KOPT-K1 (cell line): ENCODE measurements around the gene CD300LF.

Experiments
- H3K27ac ChIP-seq: fragments of 200-600 bp; sonication (generic); 2 replicates; pipeline ENCODE4 v1.5.1; 2016; ENCODE audit warnings: antibody characterized with exemption, mild to moderate bottlenecking, low read depth, low read length; ENCODE audit not compliant: poor library complexity, severe bottlenecking
- H3K36me3 ChIP-seq: fragments of 200-600 bp; sonication (generic); 2 replicates; pipeline ENCODE4 v1.5.1; 2017; ENCODE audit warnings: antibody characterized with exemption, mild to moderate bottlenecking, low read length, moderate library complexity; ENCODE audit not compliant: insufficient read depth
- H3K9me3 ChIP-seq: fragments of 200-600 bp; sonication (generic); 2 replicates; pipeline ENCODE4 v1.5.1; 2017; ENCODE audit warnings: antibody characterized with exemption, low read length, mild to moderate bottlenecking; ENCODE audit not compliant: insufficient read depth, poor library complexity, severe bottlenecking

Gene CD300LF

DNA sequence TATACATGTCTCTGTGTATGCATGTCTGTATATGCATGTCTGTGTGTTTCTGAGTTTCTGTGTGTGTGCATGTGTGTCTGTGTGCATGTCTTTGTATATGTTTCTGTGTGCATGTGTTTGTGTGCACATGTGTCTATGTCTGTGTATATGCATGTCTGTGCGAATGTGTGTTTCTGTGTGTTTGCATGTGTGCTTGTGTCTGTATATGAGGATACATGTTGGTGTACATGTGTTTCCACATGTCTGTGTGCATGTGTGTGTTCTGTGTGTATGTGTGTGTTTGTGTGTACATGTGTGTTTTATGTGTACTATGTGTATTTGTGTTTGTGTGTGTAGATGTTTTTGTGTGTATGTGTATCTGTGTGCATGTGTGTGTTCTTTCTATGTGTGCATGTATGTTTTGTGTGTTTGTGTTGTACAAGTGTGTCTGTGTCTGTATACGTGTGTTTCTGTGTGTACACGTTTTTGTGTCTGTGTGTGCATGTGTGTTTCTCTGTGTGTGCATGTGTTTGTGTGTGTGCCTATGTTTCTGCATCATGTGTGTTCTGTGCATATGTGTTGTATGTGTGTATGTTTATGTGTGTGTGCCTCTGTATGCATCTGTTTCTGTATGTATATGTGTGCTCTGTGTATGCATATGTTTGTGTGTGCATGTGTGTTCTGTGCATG, 15.4 kb upstream of the CD300LF start:
- Histone ChIP-seq H3K36me3 (no peaks in the 10 kb centered on the region), H3K9me3 (no peaks in the 10 kb centered on the region), H3K27ac (no peak overlapping the region)

DNA sequence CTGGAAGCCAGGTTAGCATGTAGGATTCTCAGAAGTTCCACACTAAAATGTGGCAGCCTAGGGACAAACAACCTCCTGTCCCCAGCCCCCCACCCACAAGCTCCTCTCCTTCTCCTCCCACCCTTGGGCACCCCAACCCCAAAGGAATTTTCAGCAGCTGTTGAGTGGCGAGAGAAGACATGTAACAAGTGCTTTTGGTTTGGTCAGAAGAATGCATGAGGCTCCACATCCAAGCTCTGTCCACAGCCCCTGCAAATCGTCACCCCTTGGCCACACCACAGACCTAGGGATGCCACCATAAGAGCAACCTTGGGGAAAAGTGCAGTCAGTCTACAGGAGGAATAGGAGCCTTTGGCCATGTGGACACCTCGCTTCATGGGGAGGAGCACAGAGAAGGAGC, 12.4 kb upstream of the CD300LF start:
- H3K36me3 ChIP-seq = no peaks in the 10 kb centered on the region
- H3K9me3 ChIP-seq = no peaks in the 10 kb centered on the region
- H3K27ac ChIP-seq = no peak overlapping the region

DNA sequence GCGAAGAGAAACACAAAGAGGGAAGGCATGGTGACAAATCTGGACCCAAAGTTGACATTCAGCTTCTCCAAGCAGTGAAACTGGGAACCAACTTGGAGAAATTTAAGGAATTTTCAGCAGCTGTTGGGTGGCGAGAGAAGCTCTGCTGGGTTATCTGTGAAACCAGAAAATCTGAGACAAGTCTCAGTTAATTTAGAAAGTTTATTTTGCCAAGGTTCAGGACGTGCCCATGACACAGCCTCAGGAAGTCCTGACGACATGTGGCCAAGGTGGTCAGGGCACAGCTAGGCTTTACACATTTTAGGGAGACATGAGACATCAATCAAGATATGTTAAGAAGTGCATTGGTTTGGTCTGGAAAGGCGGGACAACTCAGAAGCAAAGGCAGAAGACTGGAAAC, 11.2 kb upstream of the CD300LF start:
- no peaks in the 10 kb centered on the region for H3K9me3 ChIP-seq
- H3K27ac ChIP-seq = no peak overlapping the region
- no peaks in the 10 kb centered on the region for H3K36me3 ChIP-seq

DNA sequence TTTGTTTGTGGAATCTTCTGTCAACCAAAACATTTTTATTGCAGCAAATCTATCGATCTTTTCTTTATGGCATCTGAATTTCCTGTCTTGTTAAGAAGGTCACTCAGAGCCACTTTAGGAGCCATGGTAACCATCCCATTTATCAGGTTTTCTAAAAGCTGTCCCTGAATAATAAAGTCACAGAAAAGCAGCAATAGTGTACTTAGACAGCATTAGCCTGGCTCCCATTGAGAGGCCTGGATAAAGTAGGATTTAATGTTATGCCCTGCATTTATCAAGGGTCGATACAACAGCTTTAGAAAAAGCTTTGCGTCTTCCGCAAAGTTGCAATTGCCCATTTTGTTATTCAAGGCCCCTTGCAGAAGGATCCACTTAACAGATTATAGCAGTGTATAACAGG, 10.1 kb upstream of the CD300LF start:
- H3K36me3 ChIP-seq = no peaks in the 10 kb centered on the region
- H3K9me3 ChIP-seq = no peaks in the 10 kb centered on the region
- H3K27ac ChIP-seq = no peak overlapping the region

DNA sequence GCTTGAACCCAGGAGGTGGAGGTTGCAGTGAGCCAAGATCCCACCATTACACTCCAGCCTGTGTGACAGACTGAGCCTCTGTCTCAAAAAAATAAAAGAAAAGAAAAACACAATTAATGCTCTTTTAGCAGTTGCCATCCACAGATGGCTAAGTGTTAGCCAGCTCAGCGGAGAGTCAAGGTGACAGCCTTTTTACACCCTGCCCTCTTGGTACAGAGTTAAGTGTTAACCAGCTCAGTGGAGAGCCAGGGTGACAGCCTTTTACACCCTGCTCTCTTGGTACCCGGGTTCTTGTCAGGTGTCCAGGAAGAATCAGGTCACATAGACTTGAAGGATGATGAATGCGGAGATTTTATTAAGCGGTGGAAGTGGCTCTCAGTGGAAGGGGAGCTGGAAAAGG, 7.8 kb upstream of the CD300LF start:
- Histone ChIP-seq H3K9me3 (no peaks in the 10 kb centered on the region), H3K36me3 (no peaks in the 10 kb centered on the region), H3K27ac (no peak overlapping the region)

DNA sequence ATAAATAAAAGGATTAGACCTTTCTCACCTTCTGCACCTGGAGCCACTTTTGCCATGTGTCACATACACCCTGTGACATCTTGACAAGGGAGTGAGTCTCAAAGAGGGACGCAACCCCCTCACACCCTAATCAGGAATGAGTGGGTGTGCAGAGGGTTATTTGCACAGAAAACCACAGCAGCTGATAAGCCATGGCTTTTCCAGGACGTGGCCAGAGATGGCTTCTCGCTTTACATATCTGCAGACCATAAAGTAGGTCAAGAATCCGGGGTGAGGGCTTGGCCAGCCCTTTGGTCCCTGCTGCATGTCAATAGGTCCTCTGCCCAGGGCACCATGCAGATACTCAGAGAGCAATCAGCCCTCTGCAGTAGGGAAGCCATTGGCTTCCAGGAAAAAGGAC, 2.4 kb upstream of the CD300LF start:
- H3K27ac ChIP-seq = no peak overlapping the region
- no peaks in the 10 kb centered on the region for H3K36me3 ChIP-seq
- no peaks in the 10 kb centered on the region for H3K9me3 ChIP-seq

DNA sequence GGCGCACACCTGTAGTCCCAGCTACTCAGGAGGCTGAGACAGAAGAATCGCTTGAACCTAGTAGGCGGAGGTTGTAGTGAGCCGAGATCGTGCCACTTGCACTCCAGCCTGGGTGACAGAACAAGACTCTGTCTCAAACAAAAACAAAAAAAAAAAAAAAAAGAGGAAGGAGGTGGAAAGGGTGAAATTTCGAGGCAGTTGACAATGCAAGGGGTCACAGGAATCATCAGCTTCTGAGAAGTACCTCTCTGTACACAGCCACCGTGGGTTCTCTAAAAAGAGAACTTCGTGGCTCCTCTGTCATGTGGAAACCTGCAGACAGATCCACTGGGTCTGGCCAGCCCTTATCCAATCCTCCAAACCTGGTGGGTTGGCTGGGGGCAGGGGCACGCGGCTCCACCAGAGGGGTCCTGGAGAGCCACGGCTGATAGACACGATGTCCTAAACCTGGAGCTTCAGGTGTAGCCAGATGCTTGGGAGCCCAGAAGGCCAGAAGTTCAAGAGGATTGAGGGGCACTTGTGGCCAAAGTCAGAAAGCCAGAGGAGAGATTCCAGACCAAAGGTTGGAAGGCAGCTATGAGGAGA, 540 bp upstream of the CD300LF start:
- Histone ChIP-seq H3K9me3 (no peaks in the 10 kb centered on the region), H3K27ac (no peak overlapping the region), H3K36me3 (no peaks in the 10 kb centered on the region)

DNA sequence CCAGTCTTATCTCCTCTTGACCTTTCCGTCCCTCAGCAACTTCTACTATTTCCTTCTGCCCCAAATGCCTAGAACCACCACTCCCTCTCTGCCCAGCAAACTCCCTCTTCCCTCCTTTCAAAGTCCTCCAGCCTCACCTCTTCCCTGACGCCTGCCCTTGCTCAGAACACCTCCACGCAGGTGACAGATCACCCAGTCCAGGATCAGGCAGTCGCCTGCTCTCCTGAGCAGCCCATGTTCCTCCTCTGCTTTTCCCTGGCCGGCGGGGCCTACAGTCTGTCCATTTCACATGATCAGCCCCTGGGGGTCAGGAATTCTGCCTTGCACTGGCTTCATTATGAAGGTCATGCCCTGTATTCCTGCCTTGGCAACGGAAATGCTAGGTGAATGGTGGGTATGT, 422 bp downstream of the CD300LF start:
- H3K9me3 ChIP-seq = no peaks in the 10 kb centered on the region
- H3K36me3 ChIP-seq = no peaks in the 10 kb centered on the region
- no peak overlapping the region for H3K27ac ChIP-seq

DNA sequence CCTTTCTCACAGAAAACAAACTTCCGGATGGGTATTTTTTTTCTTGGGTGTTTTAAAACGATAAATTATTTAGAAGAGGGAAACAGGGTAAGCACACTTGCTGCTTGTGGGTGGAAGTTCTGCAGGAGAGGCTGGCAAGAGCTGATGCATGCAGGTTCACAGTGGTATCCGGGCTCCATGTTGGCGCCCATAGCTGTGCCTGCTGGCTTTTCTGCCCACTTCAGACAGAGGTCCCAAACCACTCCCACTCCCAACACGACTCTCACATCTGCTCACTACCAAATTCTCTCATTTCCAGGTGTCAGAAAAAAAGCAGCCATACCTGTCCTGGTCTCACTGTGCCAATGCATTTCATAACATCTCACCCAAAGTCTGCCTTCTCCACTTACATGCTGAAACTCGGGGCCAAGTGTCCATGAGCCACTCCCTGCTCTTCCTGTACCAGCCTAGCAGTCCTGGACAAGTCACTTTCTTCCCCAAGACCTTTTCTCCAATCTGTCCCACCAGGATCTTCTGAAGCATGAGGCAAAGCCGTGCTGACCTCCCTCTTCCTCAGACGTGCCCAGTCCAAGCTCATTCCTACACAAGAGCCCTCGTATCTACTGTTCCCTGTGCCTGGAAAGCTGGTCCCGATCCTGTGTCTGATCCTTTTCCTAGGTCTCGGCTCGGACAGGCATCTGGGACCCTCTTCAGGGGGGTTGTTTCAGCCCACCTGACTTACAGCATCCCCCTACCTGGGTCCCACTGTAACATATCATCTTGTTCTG, 1.5 kb downstream of the CD300LF start:
- Histone ChIP-seq H3K36me3 (no peaks in the 10 kb centered on the region), H3K27ac (no peak overlapping the region), H3K9me3 (no peaks in the 10 kb centered on the region)

DNA sequence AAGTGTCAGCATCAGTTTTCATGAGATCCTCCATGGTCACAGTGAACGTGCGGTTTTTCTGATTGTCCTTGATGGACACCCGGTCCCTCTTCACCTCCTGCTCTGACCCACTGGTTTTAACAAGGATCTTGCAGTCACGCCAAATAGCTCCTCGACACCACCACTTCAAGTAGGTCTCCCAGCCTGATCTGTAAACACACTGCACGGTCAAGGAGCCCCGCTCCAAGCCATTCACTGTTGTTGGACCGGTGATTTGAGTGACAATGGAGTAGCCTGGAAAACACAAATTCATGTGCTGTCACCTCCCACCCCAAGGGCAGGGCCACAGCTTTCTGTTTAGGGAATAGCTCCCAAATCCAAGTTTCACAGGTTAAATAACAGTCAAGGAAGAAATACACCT, 8.2 kb downstream of the CD300LF start:
- Histone ChIP-seq H3K36me3 (no peaks in the 10 kb centered on the region), H3K27ac (no peak overlapping the region), H3K9me3 (no peaks in the 10 kb centered on the region)

DNA sequence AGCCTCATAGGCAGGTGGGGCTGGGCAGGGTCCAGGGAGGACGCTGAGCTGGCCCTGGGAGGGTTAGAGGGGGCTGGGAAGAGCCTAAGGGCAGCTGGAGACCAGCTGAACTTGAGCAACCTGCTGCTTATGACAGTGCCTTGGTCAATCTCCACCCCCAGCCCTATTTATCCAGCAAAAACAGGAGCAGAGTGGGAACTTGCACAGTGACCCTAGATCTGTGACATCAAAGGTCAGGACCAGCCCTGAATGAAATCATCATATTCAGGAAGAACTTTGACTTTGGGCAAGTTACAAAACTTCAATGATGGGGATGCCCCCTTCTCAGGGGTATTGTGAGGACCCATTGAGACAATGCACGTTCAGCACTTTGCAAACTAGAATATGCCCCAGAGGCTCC, 9.4 kb downstream of the CD300LF start:
- H3K36me3 ChIP-seq = no peaks in the 10 kb centered on the region
- H3K27ac ChIP-seq = no peak overlapping the region
- H3K9me3 ChIP-seq = no peaks in the 10 kb centered on the region

DNA sequence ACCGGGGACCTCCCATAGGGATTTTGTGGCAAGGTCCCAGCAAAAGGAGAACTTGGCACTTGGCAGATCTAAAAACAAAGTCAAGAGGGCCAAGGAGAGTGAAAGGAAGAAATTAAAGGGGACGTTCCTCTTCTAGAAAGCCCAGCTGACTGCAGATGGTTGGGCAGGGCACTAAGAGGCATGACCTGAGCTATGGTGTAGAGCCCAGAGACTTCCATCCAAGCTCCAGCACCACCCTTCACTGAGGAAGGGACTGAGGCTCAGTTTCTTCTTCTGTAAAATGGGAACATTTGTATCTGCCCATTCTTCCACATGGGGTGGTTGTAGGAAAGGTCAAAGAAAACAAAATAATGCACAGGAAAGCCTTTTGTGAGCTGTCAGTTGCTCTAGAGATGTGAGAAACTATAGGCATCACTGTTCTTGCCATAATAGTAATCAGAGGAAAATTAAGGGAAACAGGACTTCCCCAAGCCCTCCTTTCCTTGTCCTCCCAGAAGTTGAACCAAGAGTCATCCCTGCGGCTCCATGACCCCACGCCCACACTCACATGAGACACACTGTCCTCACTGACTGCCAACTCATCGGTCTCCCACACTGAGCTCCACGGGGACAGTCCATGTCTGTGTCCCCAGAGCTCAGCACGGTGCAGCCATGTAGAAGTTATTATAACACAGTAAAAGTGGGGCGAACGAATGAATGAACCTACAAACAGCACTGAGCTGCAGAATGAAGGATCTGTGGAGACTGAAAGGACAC, 10.4 kb downstream of the CD300LF start:
- Histone ChIP-seq H3K27ac (no peak overlapping the region), H3K36me3 (no peaks in the 10 kb centered on the region), H3K9me3 (no peaks in the 10 kb centered on the region)

DNA sequence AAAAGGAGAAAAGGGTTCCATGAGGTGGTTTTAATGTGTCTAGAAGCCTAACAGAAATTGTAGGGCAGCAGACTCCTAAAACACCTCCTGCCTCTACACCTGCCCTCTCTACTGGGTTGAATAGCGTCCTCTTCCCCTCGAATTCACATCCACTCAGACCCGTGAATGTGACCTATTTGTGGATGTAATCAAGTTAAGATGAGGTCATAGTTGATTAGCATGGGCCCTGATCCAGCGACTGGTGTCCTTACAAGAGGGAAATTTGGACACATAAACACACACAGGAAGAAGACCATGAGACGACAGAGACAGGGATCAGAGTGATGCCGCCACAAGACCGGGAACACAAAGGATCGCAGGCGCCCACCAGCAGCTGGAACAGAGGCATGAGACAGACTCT, 13.5 kb downstream of the CD300LF start:
- Histone ChIP-seq H3K27ac (no peak overlapping the region), H3K36me3 (no peaks in the 10 kb centered on the region), H3K9me3 (no peaks in the 10 kb centered on the region)

DNA sequence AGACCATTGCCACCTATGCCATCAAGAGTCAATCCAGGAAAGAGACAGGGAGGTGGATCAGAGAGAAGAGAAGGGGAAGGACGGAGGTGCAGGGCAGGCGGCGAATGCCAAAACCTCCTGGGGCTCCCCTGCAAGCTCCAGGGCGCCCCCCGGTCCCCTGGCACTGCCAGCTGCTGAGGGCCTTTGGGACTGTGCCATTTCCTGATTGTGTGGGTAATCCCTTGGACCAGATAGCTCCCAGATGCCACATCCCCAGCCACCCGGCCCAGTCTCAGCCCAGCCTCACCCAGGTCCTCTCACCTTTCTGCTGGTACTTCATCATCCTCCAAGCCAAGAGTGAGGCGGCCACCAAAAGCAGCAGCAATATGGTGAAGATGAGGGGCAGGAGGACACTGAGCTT, 14.7 kb downstream of the CD300LF start:
- Histone ChIP-seq H3K9me3 (no peaks in the 10 kb centered on the region), H3K36me3 (no peaks in the 10 kb centered on the region), H3K27ac (no peak overlapping the region)

DNA sequence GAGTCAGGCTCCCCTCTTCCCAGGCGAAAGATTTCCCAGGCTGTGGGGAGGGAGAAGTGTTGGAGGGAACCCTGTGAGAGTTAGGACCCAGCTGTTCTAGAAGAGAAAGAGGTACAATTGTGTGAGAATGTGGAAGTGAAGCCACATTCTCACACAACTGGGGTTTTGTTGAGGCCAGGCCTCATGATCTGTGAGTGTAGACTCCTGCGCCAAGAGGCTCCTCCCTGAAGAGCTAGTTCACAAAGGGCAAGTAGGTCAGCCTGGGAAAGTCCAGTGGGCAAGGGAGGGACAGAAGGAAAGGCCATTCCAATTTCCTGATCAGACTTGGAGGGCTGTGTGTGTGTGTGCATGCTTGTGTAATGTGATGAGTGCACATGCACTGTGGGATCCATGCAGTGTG, 15.2 kb downstream of the CD300LF start:
- Histone ChIP-seq H3K27ac (no peak overlapping the region), H3K9me3 (no peaks in the 10 kb centered on the region), H3K36me3 (no peaks in the 10 kb centered on the region)
